Peyer's patch (tissue), 4 donors: ENCODE data around the gene PCP4.

Experiments used
- CTCF ChIP-seq, 6 experiments: fragments of 450-650 bp in 4 of 6; fragments of 200-600 bp in 2 of 6; sonication (generic) in 1 of 6; IDR thresholded peaks; one replicate each; pipeline ENCODE4 v1.5.1; 2017 to 2019; ENCODE audit warnings: antibody characterized with exemption in 6 of 6, mild to moderate bottlenecking in 3 of 6, moderate library complexity in 1 of 6
- POLR2A ChIP-seq, 2 donors: fragments of 450-650 bp; IDR thresholded peaks; one replicate each; pipeline ENCODE4 v1.5.1; 2017; ENCODE audit warnings: antibody characterized with exemption in 2 of 2, mild to moderate bottlenecking in 2 of 2, moderate library complexity in 2 of 2

DNA sequence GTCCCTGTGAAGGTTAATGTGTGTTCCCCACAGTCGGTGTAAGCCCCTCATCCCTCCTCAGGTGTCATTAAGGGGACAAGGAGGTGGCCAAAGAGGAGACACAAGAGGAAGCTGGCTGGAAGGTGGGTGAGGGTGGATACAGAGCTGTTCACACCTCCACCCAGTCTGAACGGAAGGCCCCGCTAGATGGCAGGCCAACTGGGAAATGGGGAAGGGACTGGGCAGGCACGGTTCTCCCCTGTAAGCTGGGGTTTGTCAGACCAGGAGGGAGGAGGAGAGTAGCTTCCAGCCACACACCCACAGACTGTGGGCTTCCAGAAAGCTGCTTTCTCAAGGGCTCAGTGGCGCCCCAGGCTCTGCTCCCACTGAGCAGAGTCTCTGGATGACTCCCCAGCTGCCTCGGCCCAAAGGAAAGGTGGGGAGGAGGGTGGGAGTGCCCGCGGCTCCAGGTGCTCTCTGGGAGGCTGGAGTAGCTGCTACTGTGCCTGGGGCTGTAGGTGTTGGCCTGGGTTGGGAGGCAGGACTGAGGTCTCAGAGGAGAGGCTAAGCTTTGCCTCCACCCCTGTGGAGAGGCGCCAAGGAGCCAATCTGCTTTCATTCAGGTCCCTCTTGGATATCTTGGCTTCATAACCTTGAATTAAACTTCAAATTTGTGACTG, 41.2 kb downstream of the PCP4 start:
- no peak for TF ChIP-seq POLR2A (IDR thresholded peaks at IDR 0.05)
- no peak for TF ChIP-seq CTCF (IDR thresholded peaks at IDR 0.05)
